Panc1 (cell line): ENCODE data around the gene TNFAIP6. TPM values are rescaled to one million over a fixed set of nuclear protein-coding genes. Genes with fewer than 3 reads are reported as not detected.

Experiments
- ATAC-seq: fragments of 200-7000 bp; cut with Tn5 transposase; 2 replicates; pipeline ENCODE4 v1.9.1; 2020; ENCODE audit warnings: mild to moderate bottlenecking, moderate library complexity
- BruUV-seq: library from RNA; stranded (reverse); fragments of 400-500 nt; replicated peaks from 2 replicates; lab custom pipeline; 2021; lab: Mats Ljungman, UMichigan
- CTCF ChIA-PET: fragments of 300-600 bp; sonication (Branson Sonifier 250); formaldehyde crosslinking; loops from one replicate; lab custom pipeline; 2022; ENCODE audit warnings: antibody characterized with exemption; lab: Charles Lee
- POLR2A ChIA-PET: fragments of 300-600 bp; sonication (Branson Sonifier 250); formaldehyde crosslinking; loops from one replicate; lab custom pipeline; 2022; ENCODE audit warnings: antibody characterized with exemption; lab: Charles Lee
- DNase-seq: peaks from one replicate; pipeline ENCODE4 v3.0.0-alpha.2; 2010; ENCODE audit warnings: low read depth, low spot score
- H3K27ac ChIP-seq: 2 replicates; pipeline ENCODE4 v1.5.1; 2011; ENCODE audit warnings: mild to moderate bottlenecking, low read length, inconsistent platforms
- H3K27me3 ChIP-seq: fragments of 200-500 bp; sonication (Bioruptor generic); 2 replicates; pipeline ENCODE4 v1.6.0; 2014; ENCODE audit warnings: low read length, inconsistent platforms; ENCODE audit not compliant: control insufficient read depth, insufficient read depth
- H3K36me3 ChIP-seq: fragments of 200-500 bp; sonication (Bioruptor generic); 2 replicates; pipeline ENCODE4 v1.5.1; 2014; ENCODE audit warnings: inconsistent platforms, mild to moderate bottlenecking, low read length, moderate library complexity; ENCODE audit not compliant: control insufficient read depth, insufficient read depth
- H3K4me1 ChIP-seq: 2 replicates; pipeline ENCODE4 v1.5.1; 2011; ENCODE audit warnings: inconsistent platforms, mild to moderate bottlenecking, low read length, moderate library complexity; ENCODE audit not compliant: control insufficient read depth, insufficient read depth
- H3K4me3 ChIP-seq, 2 experiments: 2 replicates each; pipeline ENCODE4 v1.5.1; 2011 to 2012; ENCODE audit warnings: low read depth in 2 of 2, low read length in 2 of 2, mild to moderate bottlenecking in 2 of 2, inconsistent platforms in 1 of 2, moderate library complexity in 1 of 2
- H3K9me3 ChIP-seq: fragments of 200-500 bp; sonication (Bioruptor generic); 2 replicates; pipeline ENCODE4 v1.5.1; 2014; ENCODE audit warnings: low read depth, mild to moderate bottlenecking, inconsistent platforms, low read length, moderate library complexity; ENCODE audit not compliant: control insufficient read depth, insufficient read depth
- POLR2AphosphoS5 ChIP-seq: IDR thresholded peaks from 2 replicates; pipeline ENCODE4 v1.6.1; 2012; ENCODE audit warnings: mild to moderate bottlenecking, low read depth, low read length, moderate library complexity
- SIN3A ChIP-seq: IDR thresholded peaks from 2 replicates; pipeline ENCODE4 v1.6.1; 2012; ENCODE audit warnings: low read depth, mild to moderate bottlenecking, low read length, moderate library complexity, borderline replicate concordance; ENCODE audit not compliant: insufficient read depth
- TCF7L2 ChIP-seq: IDR thresholded peaks from 2 replicates; pipeline ENCODE4 v1.6.1; 2011; ENCODE audit warnings: mild to moderate bottlenecking, low read depth, low read length, inconsistent platforms
- in situ Hi-C: cut with HindIII; loops from 2 replicates; pipeline ENCODE4 v1.10.0; 2016; ENCODE audit warnings: low sequenced_read_pairs, low pct_unique_long_range_greater_than_20kb
- intact Hi-C: fragments of 100-400 bp; cut with micrococcal nuclease; formaldehyde crosslinking; loops from one replicate; pipeline ENCODE4 v1.10.0; 2022; ENCODE audit not compliant: unreplicated experiment
- total RNA-seq: library from RNA; stranded (reverse); gene quantifications from one replicate; pipeline ENCODE4 v1.2.1, GENCODE V29; 2021; ENCODE audit not compliant: unreplicated experiment
- TF ChIP-seq, protein P1 (sequence below): fragments of 450-650 bp; IDR thresholded peaks from 2 replicates; pipeline ENCODE4 v1.5.1; 2017; ENCODE audit warnings: mild to moderate bottlenecking
- TF ChIP-seq, protein P2 (sequence below), 2 experiments: IDR thresholded peaks; 2 replicates each; pipeline ENCODE4 v1.6.1; 2011 to 2012; ENCODE audit warnings: low read depth in 2 of 2, control low read depth in 1 of 2, low read length in 1 of 2, mild to moderate bottlenecking in 1 of 2, moderate library complexity in 1 of 2; ENCODE audit not compliant: insufficient read depth in 1 of 2

Gene TNFAIP6
- total RNA-seq, 1 experiment from 2014 or later: not detected

DNA sequence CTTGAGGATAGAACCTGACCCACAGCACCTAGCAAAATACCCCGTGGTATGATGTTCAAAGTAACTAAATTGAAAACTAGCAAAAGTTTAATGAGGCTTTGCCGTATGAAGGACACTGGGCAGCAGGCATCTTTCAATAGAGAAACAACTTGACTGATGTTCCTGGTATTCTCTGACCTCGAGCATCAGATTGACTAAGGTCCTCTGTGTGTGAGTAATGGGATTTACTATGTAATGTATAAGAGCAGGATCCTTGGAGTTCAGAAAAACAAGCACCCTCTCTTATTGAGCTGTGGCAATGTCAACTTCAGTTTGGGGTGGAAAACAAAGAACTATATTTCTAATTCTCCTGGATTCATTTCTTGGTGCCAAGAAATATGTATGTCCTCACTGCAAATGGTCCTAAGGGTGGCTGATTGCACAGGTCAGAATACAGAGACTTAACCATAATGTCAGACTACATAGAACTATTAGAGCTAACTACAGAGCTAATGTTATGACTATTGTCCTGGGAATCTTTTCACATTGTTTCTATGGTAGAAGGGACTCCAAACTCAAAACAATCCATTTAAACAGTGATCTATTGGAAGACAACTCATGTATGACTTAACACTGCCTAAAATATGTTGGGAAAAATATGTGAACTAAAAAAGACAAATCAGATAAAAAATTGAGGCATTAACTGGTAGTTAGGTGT lies 4.4 kb downstream of the TNFAIP6 start (continued):
- TF ChIP-seq, protein P1, sequence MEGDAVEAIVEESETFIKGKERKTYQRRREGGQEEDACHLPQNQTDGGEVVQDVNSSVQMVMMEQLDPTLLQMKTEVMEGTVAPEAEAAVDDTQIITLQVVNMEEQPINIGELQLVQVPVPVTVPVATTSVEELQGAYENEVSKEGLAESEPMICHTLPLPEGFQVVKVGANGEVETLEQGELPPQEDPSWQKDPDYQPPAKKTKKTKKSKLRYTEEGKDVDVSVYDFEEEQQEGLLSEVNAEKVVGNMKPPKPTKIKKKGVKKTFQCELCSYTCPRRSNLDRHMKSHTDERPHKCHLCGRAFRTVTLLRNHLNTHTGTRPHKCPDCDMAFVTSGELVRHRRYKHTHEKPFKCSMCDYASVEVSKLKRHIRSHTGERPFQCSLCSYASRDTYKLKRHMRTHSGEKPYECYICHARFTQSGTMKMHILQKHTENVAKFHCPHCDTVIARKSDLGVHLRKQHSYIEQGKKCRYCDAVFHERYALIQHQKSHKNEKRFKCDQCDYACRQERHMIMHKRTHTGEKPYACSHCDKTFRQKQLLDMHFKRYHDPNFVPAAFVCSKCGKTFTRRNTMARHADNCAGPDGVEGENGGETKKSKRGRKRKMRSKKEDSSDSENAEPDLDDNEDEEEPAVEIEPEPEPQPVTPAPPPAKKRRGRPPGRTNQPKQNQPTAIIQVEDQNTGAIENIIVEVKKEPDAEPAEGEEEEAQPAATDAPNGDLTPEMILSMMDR: no peak

GRCh38 chr2:151363709-151364108 lies 6.3 kb downstream of the TNFAIP6 start:
- no peak overlapping the region for H3K4me3 ChIP-seq
- DNase-seq: no peak
- CTCF ChIA-PET: no interaction called here
- no peak for ATAC-seq
- no peaks in the 10 kb centered on the region for H3K27me3 ChIP-seq
- POLR2A ChIA-PET: no interaction called here
- BruUV-seq: no TSS peak
- no peaks in the 10 kb centered on the region for H3K36me3 ChIP-seq
- TF ChIP-seq SIN3A (no peak), POLR2AphosphoS5 (no peak), TCF7L2 (no peak)
- TF ChIP-seq, protein P1: no peak
- TF ChIP-seq, protein P2, sequence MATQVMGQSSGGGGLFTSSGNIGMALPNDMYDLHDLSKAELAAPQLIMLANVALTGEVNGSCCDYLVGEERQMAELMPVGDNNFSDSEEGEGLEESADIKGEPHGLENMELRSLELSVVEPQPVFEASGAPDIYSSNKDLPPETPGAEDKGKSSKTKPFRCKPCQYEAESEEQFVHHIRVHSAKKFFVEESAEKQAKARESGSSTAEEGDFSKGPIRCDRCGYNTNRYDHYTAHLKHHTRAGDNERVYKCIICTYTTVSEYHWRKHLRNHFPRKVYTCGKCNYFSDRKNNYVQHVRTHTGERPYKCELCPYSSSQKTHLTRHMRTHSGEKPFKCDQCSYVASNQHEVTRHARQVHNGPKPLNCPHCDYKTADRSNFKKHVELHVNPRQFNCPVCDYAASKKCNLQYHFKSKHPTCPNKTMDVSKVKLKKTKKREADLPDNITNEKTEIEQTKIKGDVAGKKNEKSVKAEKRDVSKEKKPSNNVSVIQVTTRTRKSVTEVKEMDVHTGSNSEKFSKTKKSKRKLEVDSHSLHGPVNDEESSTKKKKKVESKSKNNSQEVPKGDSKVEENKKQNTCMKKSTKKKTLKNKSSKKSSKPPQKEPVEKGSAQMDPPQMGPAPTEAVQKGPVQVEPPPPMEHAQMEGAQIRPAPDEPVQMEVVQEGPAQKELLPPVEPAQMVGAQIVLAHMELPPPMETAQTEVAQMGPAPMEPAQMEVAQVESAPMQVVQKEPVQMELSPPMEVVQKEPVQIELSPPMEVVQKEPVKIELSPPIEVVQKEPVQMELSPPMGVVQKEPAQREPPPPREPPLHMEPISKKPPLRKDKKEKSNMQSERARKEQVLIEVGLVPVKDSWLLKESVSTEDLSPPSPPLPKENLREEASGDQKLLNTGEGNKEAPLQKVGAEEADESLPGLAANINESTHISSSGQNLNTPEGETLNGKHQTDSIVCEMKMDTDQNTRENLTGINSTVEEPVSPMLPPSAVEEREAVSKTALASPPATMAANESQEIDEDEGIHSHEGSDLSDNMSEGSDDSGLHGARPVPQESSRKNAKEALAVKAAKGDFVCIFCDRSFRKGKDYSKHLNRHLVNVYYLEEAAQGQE (IDR thresholded peaks at IDR 0.05; ENCODE audit: insufficient read depth in 1 of 2, low read depth in 2 of 2, low read length in 1 of 2): no peak
- no peaks in the 10 kb centered on the region for H3K9me3 ChIP-seq
- intact Hi-C loops (no loop called here), in situ Hi-C loops (no loop called here)
- H3K27ac ChIP-seq: no peak overlapping the region
- no peaks in the 10 kb centered on the region for H3K4me1 ChIP-seq

GRCh38 chr2:151367571-151367970 lies 10.2 kb downstream of the TNFAIP6 start:
- no peaks in the 10 kb centered on the region for H3K4me1 ChIP-seq
- no peaks in the 10 kb centered on the region for H3K9me3 ChIP-seq
- no peak overlapping the region for H3K27ac ChIP-seq
- TF ChIP-seq TCF7L2 (no peak), SIN3A (no peak), POLR2AphosphoS5 (no peak)
- TF ChIP-seq, protein P1: no peak
- TF ChIP-seq, protein P2 (IDR thresholded peaks at IDR 0.05; ENCODE audit: insufficient read depth in 1 of 2, low read depth in 2 of 2, low read length in 1 of 2): no peak
- no peak overlapping the region for H3K4me3 ChIP-seq
- DNase-seq (no peak), ATAC-seq (no peak)
- in situ Hi-C loops (no loop called here), intact Hi-C loops (no loop called here)
- POLR2A ChIA-PET: interaction anchor here (0.6 kb wide), 1 partner anchor 47 kb away, joined by 3 read pairs; no protein-coding TSS in a partner anchor
- CTCF ChIA-PET: no interaction called here
- no peaks in the 10 kb centered on the region for H3K36me3 ChIP-seq
- no peaks in the 10 kb centered on the region for H3K27me3 ChIP-seq
- no TSS peak for BruUV-seq
